Liver (tissue), 9 donors: ENCODE results near the gene TCTN2. TPM values are rescaled to one million over a fixed set of nuclear protein-coding genes. Genes with fewer than 3 reads are reported as not detected.

Experiments used
- DNase-seq: peaks from one replicate; pipeline ENCODE4 v3.0.0-alpha.2; 2017; ENCODE audit warnings: low spot score
- H3K27ac ChIP-seq, 2 donors: one replicate each; pipeline ENCODE4 v1.7.0; 2013; ENCODE audit warnings: inconsistent platforms in 2 of 2, low read length in 2 of 2, control low read depth in 1 of 2, low read depth in 1 of 2, mild to moderate bottlenecking in 1 of 2
- H3K27me3 ChIP-seq, 4 donors: one replicate each; pipeline versions ENCODE4 v1.6.1 to v1.7.0; 2013; ENCODE audit warnings: low read length in 3 of 4, inconsistent platforms in 1 of 4, mild to moderate bottlenecking in 1 of 4, moderate library complexity in 1 of 4; ENCODE audit not compliant: control insufficient read depth in 4 of 4, insufficient read depth in 4 of 4
- H3K36me3 ChIP-seq, 4 donors: one replicate each; pipeline versions ENCODE4 v1.6.1 to v1.7.0; 2013; ENCODE audit warnings: low read length in 3 of 4, mild to moderate bottlenecking in 3 of 4, low read depth in 1 of 4, moderate library complexity in 1 of 4; ENCODE audit not compliant: control insufficient read depth in 4 of 4, insufficient read depth in 3 of 4
- H3K4me1 ChIP-seq, 4 donors: one replicate each; pipeline versions ENCODE4 v1.6.1 to v1.7.0; 2013; ENCODE audit warnings: low read length in 3 of 4, mild to moderate bottlenecking in 3 of 4, moderate library complexity in 1 of 4; ENCODE audit not compliant: control insufficient read depth in 4 of 4, insufficient read depth in 4 of 4
- H3K4me3 ChIP-seq, 3 donors: one replicate each; pipeline versions ENCODE4 v1.6.1 to v1.7.0; 2013; ENCODE audit warnings: low read length in 3 of 3, control low read depth in 1 of 3, low read depth in 1 of 3, mild to moderate bottlenecking in 1 of 3
- H3K9ac ChIP-seq, 2 donors: one replicate each; pipeline ENCODE4 v1.7.0; 2013; ENCODE audit warnings: low read length in 2 of 2, mild to moderate bottlenecking in 2 of 2, moderate library complexity in 2 of 2, control low read depth in 1 of 2, low read depth in 1 of 2
- H3K9me3 ChIP-seq, 4 donors: one replicate each; pipeline versions ENCODE4 v1.6.1 to v1.7.0; 2013; ENCODE audit warnings: low read length in 3 of 4; ENCODE audit not compliant: control insufficient read depth in 4 of 4
- ATF3 ChIP-seq: IDR thresholded peaks from 2 replicates; pipeline ENCODE4 v1.6.1; 2016; ENCODE audit warnings: antibody characterized with exemption
- CTCF ChIP-seq: fragments of 150-350 bp; IDR thresholded peaks from 2 replicates; pipeline ENCODE4 v1.5.1; 2017; ENCODE audit warnings: improper control_type of control experiment, low read depth, low read length; ENCODE audit not compliant: missing input control
- EGR1 ChIP-seq, 2 donors: IDR thresholded peaks; 2 replicates each; pipeline ENCODE4 v1.6.1; 2016 to 2018; ENCODE audit warnings: antibody characterized with exemption in 2 of 2, low read depth in 2 of 2
- FOXA1 ChIP-seq: IDR thresholded peaks from 2 replicates; pipeline ENCODE4 v1.6.1; 2016; ENCODE audit warnings: antibody characterized with exemption
- FOXA2 ChIP-seq: IDR thresholded peaks from 2 replicates; pipeline ENCODE4 v1.6.1; 2016; ENCODE audit warnings: antibody characterized with exemption
- GABPA ChIP-seq, 2 donors: IDR thresholded peaks in 1 of 2; conservative IDR thresholded peaks in 1 of 2; 2 replicates each; pipeline ENCODE4 v1.6.1; 2016; ENCODE audit warnings: antibody characterized with exemption in 2 of 2, mild to moderate bottlenecking in 1 of 2, moderate library complexity in 1 of 2
- HNF4A ChIP-seq, 2 donors: conservative IDR thresholded peaks; 2 replicates each; pipeline ENCODE4 v1.6.1; 2016; ENCODE audit warnings: antibody characterized with exemption in 2 of 2, mild to moderate bottlenecking in 2 of 2
- HNF4G ChIP-seq: IDR thresholded peaks from 2 replicates; pipeline ENCODE4 v1.6.1; 2016; ENCODE audit warnings: antibody characterized with exemption
- JUND ChIP-seq, 2 donors: IDR thresholded peaks; 2 replicates each; pipeline ENCODE4 v1.6.1; 2016; ENCODE audit warnings: antibody characterized with exemption in 2 of 2
- MAX ChIP-seq: IDR thresholded peaks from 2 replicates; pipeline ENCODE4 v1.6.1; 2016; ENCODE audit warnings: antibody characterized with exemption
- NR2F2 ChIP-seq: IDR thresholded peaks from 2 replicates; pipeline ENCODE4 v1.6.1; 2016; ENCODE audit warnings: antibody characterized with exemption
- RAD21 ChIP-seq, 2 donors: IDR thresholded peaks; 2 replicates each; pipeline ENCODE4 v1.6.1; 2016; ENCODE audit warnings: antibody characterized with exemption in 2 of 2, mild to moderate bottlenecking in 2 of 2
- REST ChIP-seq: IDR thresholded peaks from 2 replicates; pipeline ENCODE4 v1.6.1; 2016; ENCODE audit warnings: antibody characterized with exemption, mild to moderate bottlenecking
- RXRA ChIP-seq, 2 donors: IDR thresholded peaks; 2 replicates each; pipeline ENCODE4 v1.6.1; 2017 to 2018; ENCODE audit warnings: antibody characterized with exemption in 2 of 2, mild to moderate bottlenecking in 1 of 2
- SP1 ChIP-seq: IDR thresholded peaks from 2 replicates; pipeline ENCODE4 v1.6.1; 2018; ENCODE audit warnings: antibody characterized with exemption, mild to moderate bottlenecking
- TAF1 ChIP-seq: conservative IDR thresholded peaks from 2 replicates; pipeline ENCODE4 v1.6.1; 2016; ENCODE audit warnings: antibody characterized with exemption, mild to moderate bottlenecking
- YY1 ChIP-seq: IDR thresholded peaks from 2 replicates; pipeline ENCODE4 v1.6.1; 2016; ENCODE audit warnings: antibody characterized with exemption, mild to moderate bottlenecking
- ZBTB33 ChIP-seq: IDR thresholded peaks from 2 replicates; pipeline ENCODE4 v1.6.1; 2016; ENCODE audit warnings: antibody characterized with exemption
- WGBS: extraction: QIAGEN DNeasy Blood & Tissue Kit; methylation state at CpG from one replicate; pipeline ENCODE4 v1.1.7; 2013; 5-methylcytosine and 5-hydroxymethylcytosine counted together
- polyA plus RNA-seq, 2 donors: library from polyadenylated mRNA; stranded (reverse) in 1 of 2; unstranded in 1 of 2; fragments of 200-250 nt in 1 of 2; fragments of >200 nt in 1 of 2; fragmentation: Nextera tagmentation in 1 of 2; extraction: Ambion mirVana in 1 of 2; gene quantifications; one replicate each; pipeline versions ENCODE4 v1.2.1 to v1.2.3, GENCODE V29; 2013 to 2015
- total RNA-seq, 2 donors: library from RNA; depleted of rRNA; stranded (reverse); fragments of >200 nt; gene quantifications; one replicate each; pipeline ENCODE4 v1.2.3, GENCODE V29; 2014
- donor health status: healthy.
- donor health status: healthy.
- donor health status: healthy.
- donor health status: healthy.
- donor health status: healthy.

TCTN2 gene
- total and polyA plus RNA-seq, 4 donors, result 0.38 to 1.9 (median 1.2) TPM

- TF ChIP-seq MAX (no peak), FOXA1 (no peak)
Observed at GRCh38 chr12:123732251-123732650, 61.3 kb downstream of the TCTN2 start (continued).

- H3K27ac ChIP-seq, result no peak overlapping the region
- H3K9me3 ChIP-seq, result no peaks in the 10 kb centered on the region
- H3K27me3 ChIP-seq, result no peaks in the 10 kb centered on the region
- TF ChIP-seq JUND (IDR thresholded peaks at IDR 0.05), result no peak
- TF ChIP-seq CTCF, result no peak
- TF ChIP-seq FOXA1, result no peak
- TF ChIP-seq MAX, result no peak
- no peak for TF ChIP-seq SP1
- TF ChIP-seq NR2F2, result no peak
- TF ChIP-seq RXRA (IDR thresholded peaks at IDR 0.05), result no peak
- TF ChIP-seq GABPA (IDR thresholded peaks at IDR 0.05 in 1 of 2, conservative IDR thresholded peaks at IDR 0.05 in 1 of 2), result no peak
- no peak for TF ChIP-seq EGR1 (IDR thresholded peaks at IDR 0.05; ENCODE audit: low read depth in 2 of 2)
- TF ChIP-seq HNF4A (conservative IDR thresholded peaks at IDR 0.05), result no peak
- TF ChIP-seq ZBTB33, result no peak
- TF ChIP-seq HNF4G, result no peak
- no peak for TF ChIP-seq REST
- TF ChIP-seq RAD21 (IDR thresholded peaks at IDR 0.05), result no peak
- TF ChIP-seq ATF3, result no peak
- TF ChIP-seq TAF1, result no peak
- no peak for TF ChIP-seq FOXA2
- TF ChIP-seq YY1, result no peak
- H3K4me1 ChIP-seq, result no peaks in the 10 kb centered on the region
- H3K9ac ChIP-seq, result no peak overlapping the region
- H3K36me3 ChIP-seq, result peaks cover 9 to 52% (median 34%) of the 10 kb centered on the region in 4 donors
- no peak for DNase-seq
- WGBS, result 86% methylated on average over 10 of the region's 10 CpGs
- H3K4me3 ChIP-seq, result no peak overlapping the region
Observed at GRCh38 chr12:123733229-123733628, 62.3 kb downstream of the TCTN2 start.
